Panc1 (cell line): ENCODE data around the gene PIF1. TPM values are rescaled to one million over a fixed set of nuclear protein-coding genes. Genes with fewer than 3 reads are reported as not detected.

Experiments used
- ATAC-seq: fragments of 200-7000 bp; cut with Tn5 transposase; 2 replicates; pipeline ENCODE4 v1.9.1; 2020; ENCODE audit warnings: mild to moderate bottlenecking, moderate library complexity
- BruUV-seq: library from RNA; stranded (reverse); fragments of 400-500 nt; replicated peaks from 2 replicates; lab custom pipeline; 2021; lab: Mats Ljungman, UMichigan
- CTCF ChIA-PET: fragments of 300-600 bp; sonication (Branson Sonifier 250); formaldehyde crosslinking; loops from one replicate; lab custom pipeline; 2022; ENCODE audit warnings: antibody characterized with exemption; lab: Charles Lee
- POLR2A ChIA-PET: fragments of 300-600 bp; sonication (Branson Sonifier 250); formaldehyde crosslinking; loops from one replicate; lab custom pipeline; 2022; ENCODE audit warnings: antibody characterized with exemption; lab: Charles Lee
- DNase-seq: peaks from one replicate; pipeline ENCODE4 v3.0.0-alpha.2; 2010; ENCODE audit warnings: low read depth, low spot score
- H3K27ac ChIP-seq: 2 replicates; pipeline ENCODE4 v1.5.1; 2011; ENCODE audit warnings: mild to moderate bottlenecking, low read length, inconsistent platforms
- H3K27me3 ChIP-seq: fragments of 200-500 bp; sonication (Bioruptor generic); 2 replicates; pipeline ENCODE4 v1.6.0; 2014; ENCODE audit warnings: low read length, inconsistent platforms; ENCODE audit not compliant: control insufficient read depth, insufficient read depth
- H3K36me3 ChIP-seq: fragments of 200-500 bp; sonication (Bioruptor generic); 2 replicates; pipeline ENCODE4 v1.5.1; 2014; ENCODE audit warnings: inconsistent platforms, mild to moderate bottlenecking, low read length, moderate library complexity; ENCODE audit not compliant: control insufficient read depth, insufficient read depth
- H3K4me1 ChIP-seq: 2 replicates; pipeline ENCODE4 v1.5.1; 2011; ENCODE audit warnings: inconsistent platforms, mild to moderate bottlenecking, low read length, moderate library complexity; ENCODE audit not compliant: control insufficient read depth, insufficient read depth
- H3K4me3 ChIP-seq, 2 experiments: 2 replicates each; pipeline ENCODE4 v1.5.1; 2011 to 2012; ENCODE audit warnings: low read depth in 2 of 2, low read length in 2 of 2, mild to moderate bottlenecking in 2 of 2, inconsistent platforms in 1 of 2, moderate library complexity in 1 of 2
- H3K9me3 ChIP-seq: fragments of 200-500 bp; sonication (Bioruptor generic); 2 replicates; pipeline ENCODE4 v1.5.1; 2014; ENCODE audit warnings: low read depth, mild to moderate bottlenecking, inconsistent platforms, low read length, moderate library complexity; ENCODE audit not compliant: control insufficient read depth, insufficient read depth
- POLR2AphosphoS5 ChIP-seq: IDR thresholded peaks from 2 replicates; pipeline ENCODE4 v1.6.1; 2012; ENCODE audit warnings: mild to moderate bottlenecking, low read depth, low read length, moderate library complexity
- SIN3A ChIP-seq: IDR thresholded peaks from 2 replicates; pipeline ENCODE4 v1.6.1; 2012; ENCODE audit warnings: low read depth, mild to moderate bottlenecking, low read length, moderate library complexity, borderline replicate concordance; ENCODE audit not compliant: insufficient read depth
- TCF7L2 ChIP-seq: IDR thresholded peaks from 2 replicates; pipeline ENCODE4 v1.6.1; 2011; ENCODE audit warnings: mild to moderate bottlenecking, low read depth, low read length, inconsistent platforms
- in situ Hi-C: cut with HindIII; loops from 2 replicates; pipeline ENCODE4 v1.10.0; 2016; ENCODE audit warnings: low sequenced_read_pairs, low pct_unique_long_range_greater_than_20kb
- intact Hi-C: fragments of 100-400 bp; cut with micrococcal nuclease; formaldehyde crosslinking; loops from one replicate; pipeline ENCODE4 v1.10.0; 2022; ENCODE audit not compliant: unreplicated experiment
- total RNA-seq: library from RNA; stranded (reverse); gene quantifications from one replicate; pipeline ENCODE4 v1.2.1, GENCODE V29; 2021; ENCODE audit not compliant: unreplicated experiment
- TF ChIP-seq, protein P1 (sequence below): fragments of 450-650 bp; IDR thresholded peaks from 2 replicates; pipeline ENCODE4 v1.5.1; 2017; ENCODE audit warnings: mild to moderate bottlenecking
- TF ChIP-seq, protein P2 (sequence below), 2 experiments: IDR thresholded peaks; 2 replicates each; pipeline ENCODE4 v1.6.1; 2011 to 2012; ENCODE audit warnings: low read depth in 2 of 2, control low read depth in 1 of 2, low read length in 1 of 2, mild to moderate bottlenecking in 1 of 2, moderate library complexity in 1 of 2; ENCODE audit not compliant: insufficient read depth in 1 of 2

PIF1 gene
- total RNA-seq, 1 experiment from 2014 or later, result 38.6 TPM

DNA sequence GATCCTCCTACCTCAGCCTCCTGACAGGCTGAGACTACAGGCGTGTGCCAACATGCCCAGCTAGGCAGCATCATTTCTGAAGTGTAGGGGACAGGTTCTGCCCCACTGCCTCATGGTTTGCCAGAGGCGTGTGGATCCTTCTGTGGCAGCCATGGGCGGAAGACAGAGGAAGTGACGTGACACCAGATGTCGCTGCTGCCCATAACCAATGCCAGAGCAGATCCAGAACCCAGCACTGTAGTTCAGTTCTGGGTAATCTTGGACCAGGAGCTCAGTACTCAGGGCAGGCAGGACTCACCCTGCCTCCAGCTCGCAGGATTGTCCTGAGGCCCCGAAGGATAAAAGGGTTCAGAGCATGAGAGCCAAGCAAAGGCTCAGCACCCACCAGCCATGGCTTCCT is 58.2 kb downstream of the PIF1 start:
- H3K36me3 ChIP-seq, result no peaks in the 10 kb centered on the region
- POLR2A ChIA-PET, result interaction anchor here (0.5 kb wide), 1 partner anchor 40 kb away, joined by 3 read pairs; no protein-coding TSS in a partner anchor
- intact Hi-C loops (no loop called here), in situ Hi-C loops (no loop called here)
- DNase-seq (no peak), ATAC-seq (peak; percentile 51; the same call in 1 of the 2 replicates)
- H3K9me3 ChIP-seq, result no peaks in the 10 kb centered on the region
- no peak overlapping the region for H3K4me3 ChIP-seq
- H3K4me1 ChIP-seq, result no peaks in the 10 kb centered on the region; the same call in 1 of the 2 replicates
- H3K27me3 ChIP-seq, result no peaks in the 10 kb centered on the region
- H3K27ac ChIP-seq, result no peak overlapping the region
- CTCF ChIA-PET, result no interaction called here
- no TSS peak for BruUV-seq
- TF ChIP-seq, protein P1, sequence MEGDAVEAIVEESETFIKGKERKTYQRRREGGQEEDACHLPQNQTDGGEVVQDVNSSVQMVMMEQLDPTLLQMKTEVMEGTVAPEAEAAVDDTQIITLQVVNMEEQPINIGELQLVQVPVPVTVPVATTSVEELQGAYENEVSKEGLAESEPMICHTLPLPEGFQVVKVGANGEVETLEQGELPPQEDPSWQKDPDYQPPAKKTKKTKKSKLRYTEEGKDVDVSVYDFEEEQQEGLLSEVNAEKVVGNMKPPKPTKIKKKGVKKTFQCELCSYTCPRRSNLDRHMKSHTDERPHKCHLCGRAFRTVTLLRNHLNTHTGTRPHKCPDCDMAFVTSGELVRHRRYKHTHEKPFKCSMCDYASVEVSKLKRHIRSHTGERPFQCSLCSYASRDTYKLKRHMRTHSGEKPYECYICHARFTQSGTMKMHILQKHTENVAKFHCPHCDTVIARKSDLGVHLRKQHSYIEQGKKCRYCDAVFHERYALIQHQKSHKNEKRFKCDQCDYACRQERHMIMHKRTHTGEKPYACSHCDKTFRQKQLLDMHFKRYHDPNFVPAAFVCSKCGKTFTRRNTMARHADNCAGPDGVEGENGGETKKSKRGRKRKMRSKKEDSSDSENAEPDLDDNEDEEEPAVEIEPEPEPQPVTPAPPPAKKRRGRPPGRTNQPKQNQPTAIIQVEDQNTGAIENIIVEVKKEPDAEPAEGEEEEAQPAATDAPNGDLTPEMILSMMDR, result no peak
- TF ChIP-seq SIN3A (no peak), TCF7L2 (no peak), POLR2AphosphoS5 (no peak)
- TF ChIP-seq, protein P2, sequence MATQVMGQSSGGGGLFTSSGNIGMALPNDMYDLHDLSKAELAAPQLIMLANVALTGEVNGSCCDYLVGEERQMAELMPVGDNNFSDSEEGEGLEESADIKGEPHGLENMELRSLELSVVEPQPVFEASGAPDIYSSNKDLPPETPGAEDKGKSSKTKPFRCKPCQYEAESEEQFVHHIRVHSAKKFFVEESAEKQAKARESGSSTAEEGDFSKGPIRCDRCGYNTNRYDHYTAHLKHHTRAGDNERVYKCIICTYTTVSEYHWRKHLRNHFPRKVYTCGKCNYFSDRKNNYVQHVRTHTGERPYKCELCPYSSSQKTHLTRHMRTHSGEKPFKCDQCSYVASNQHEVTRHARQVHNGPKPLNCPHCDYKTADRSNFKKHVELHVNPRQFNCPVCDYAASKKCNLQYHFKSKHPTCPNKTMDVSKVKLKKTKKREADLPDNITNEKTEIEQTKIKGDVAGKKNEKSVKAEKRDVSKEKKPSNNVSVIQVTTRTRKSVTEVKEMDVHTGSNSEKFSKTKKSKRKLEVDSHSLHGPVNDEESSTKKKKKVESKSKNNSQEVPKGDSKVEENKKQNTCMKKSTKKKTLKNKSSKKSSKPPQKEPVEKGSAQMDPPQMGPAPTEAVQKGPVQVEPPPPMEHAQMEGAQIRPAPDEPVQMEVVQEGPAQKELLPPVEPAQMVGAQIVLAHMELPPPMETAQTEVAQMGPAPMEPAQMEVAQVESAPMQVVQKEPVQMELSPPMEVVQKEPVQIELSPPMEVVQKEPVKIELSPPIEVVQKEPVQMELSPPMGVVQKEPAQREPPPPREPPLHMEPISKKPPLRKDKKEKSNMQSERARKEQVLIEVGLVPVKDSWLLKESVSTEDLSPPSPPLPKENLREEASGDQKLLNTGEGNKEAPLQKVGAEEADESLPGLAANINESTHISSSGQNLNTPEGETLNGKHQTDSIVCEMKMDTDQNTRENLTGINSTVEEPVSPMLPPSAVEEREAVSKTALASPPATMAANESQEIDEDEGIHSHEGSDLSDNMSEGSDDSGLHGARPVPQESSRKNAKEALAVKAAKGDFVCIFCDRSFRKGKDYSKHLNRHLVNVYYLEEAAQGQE (IDR thresholded peaks at IDR 0.05; ENCODE audit: insufficient read depth in 1 of 2, low read depth in 2 of 2, low read length in 1 of 2), result no peak

- no peak for TF ChIP-seq POLR2AphosphoS5
- no peak for TF ChIP-seq SIN3A
- TF ChIP-seq, protein P2 (IDR thresholded peaks at IDR 0.05; ENCODE audit: insufficient read depth in 1 of 2, low read depth in 2 of 2, low read length in 1 of 2), result no peak
- no peak for TF ChIP-seq TCF7L2
- TF ChIP-seq, protein P1, result no peak
- Histone ChIP-seq H3K4me1 (no peaks in the 10 kb centered on the region; the same call in 1 of the 2 replicates), H3K36me3 (no peaks in the 10 kb centered on the region), H3K27me3 (no peaks in the 10 kb centered on the region), H3K27ac (no peak overlapping the region), H3K4me3 (no peak overlapping the region), H3K9me3 (no peaks in the 10 kb centered on the region)
- ATAC-seq (no peak), DNase-seq (no peak)
- in situ Hi-C loops (no loop called here), intact Hi-C loops (no loop called here)
- BruUV-seq, result no TSS peak
- ChIA-PET CTCF (interaction anchor here (0.7 kb wide), 1 partner anchor 43 kb away, joined by 3 read pairs; no protein-coding TSS in a partner anchor), POLR2A (no interaction called here)
Observed at GRCh38 chr15:64766058-64766457, 59.4 kb downstream of the PIF1 start.
